Caco-2 (cell line): ENCODE measurements around the gene C2orf49. TPM values are rescaled to one million over a fixed set of nuclear protein-coding genes. Genes with fewer than 3 reads are reported as not detected.

Source experiments
- BruUV-seq: library from RNA; stranded (reverse); fragments of 400-500 nt; replicated peaks from 2 replicates; lab custom pipeline; 2021; lab: Mats Ljungman, UMichigan
- CTCF ChIA-PET: fragments of 300-600 bp; sonication (Branson Sonifier 250); formaldehyde crosslinking; loops from one replicate; lab custom pipeline; 2022; ENCODE audit warnings: antibody characterized with exemption; lab: Charles Lee
- POLR2A ChIA-PET: fragments of 300-600 bp; sonication (Branson Sonifier 250); formaldehyde crosslinking; loops from one replicate; lab custom pipeline; 2022; ENCODE audit warnings: antibody characterized with exemption; lab: Charles Lee
- DNase-seq, 2 experiments: peaks; one replicate each; pipeline versions ENCODE4 v3.0.0 to v3.0.0-alpha.2; 2020 to 2022
- H3K27me3 ChIP-seq: replicated peaks from 2 replicates; pipeline ENCODE4 v1.6.0; 2011; ENCODE audit warnings: low read length; ENCODE audit not compliant: control insufficient read depth, insufficient read depth
- H3K36me3 ChIP-seq: 2 replicates; pipeline ENCODE4 v1.5.1; 2011; ENCODE audit warnings: low read length; ENCODE audit not compliant: control insufficient read depth, insufficient read depth
- H3K4me1 ChIP-seq: fragments of 250-450 bp; sonication (Bioruptor Pico); 2 replicates; pipeline ENCODE4 v1.5.1; 2020; ENCODE audit warnings: mild to moderate bottlenecking
- H3K4me3 ChIP-seq: 2 replicates; pipeline ENCODE4 v1.5.1; 2011; ENCODE audit warnings: low read depth, mild to moderate bottlenecking, control low read depth, low read length
- H3K9me3 ChIP-seq: fragments of 250-450 bp; sonication (Bioruptor Pico); 2 replicates; pipeline ENCODE4 v1.5.1; 2020; ENCODE audit warnings: mild to moderate bottlenecking, moderate library complexity
- H3K27ac Mint-ChIP-seq: one replicate; pipeline ENCODE4 v1.8.0; 2022; ENCODE audit warnings: mixed read lengths; ENCODE audit not compliant: unreplicated experiment
- H3K27me3 Mint-ChIP-seq: one replicate; pipeline ENCODE4 v1.8.0; 2022; ENCODE audit warnings: mixed read lengths; ENCODE audit not compliant: insufficient read depth, unreplicated experiment
- H3K36me3 Mint-ChIP-seq: one replicate; pipeline ENCODE4 v1.8.0; 2022; ENCODE audit warnings: mild to moderate bottlenecking, mixed read lengths; ENCODE audit not compliant: insufficient read depth, unreplicated experiment
- H3K4me1 Mint-ChIP-seq: one replicate; pipeline ENCODE4 v1.8.0; 2022; ENCODE audit warnings: low read depth, mixed read lengths; ENCODE audit not compliant: unreplicated experiment
- H3K4me3 Mint-ChIP-seq: one replicate; pipeline ENCODE4 v1.8.0; 2022; ENCODE audit warnings: mild to moderate bottlenecking, moderate library complexity, mixed read lengths; ENCODE audit not compliant: unreplicated experiment
- H3K9me3 Mint-ChIP-seq: one replicate; pipeline ENCODE4 v1.8.0; 2022; ENCODE audit warnings: mixed read lengths; ENCODE audit not compliant: unreplicated experiment
- intact Hi-C: fragments of 100-400 bp; cut with micrococcal nuclease; formaldehyde crosslinking; loops from one replicate; pipeline ENCODE4 v1.10.0; 2022; ENCODE audit not compliant: unreplicated experiment
- total RNA-seq: library from RNA; stranded (reverse); gene quantifications from 2 replicates; pipeline ENCODE4 v1.2.3, GENCODE V29; 2022
- TF ChIP-seq, protein P1 (sequence below), 2 experiments: fragments of 200-600 bp in 1 of 2; IDR thresholded peaks; 1 replicate in 1 of 2; 2 replicates in 1 of 2; pipeline versions ENCODE4 v1.5.1 to v1.8.0; 2011 to 2022; ENCODE audit warnings: antibody characterized with exemption in 1 of 2, control low read depth in 1 of 2, inconsistent platforms in 1 of 2, low read depth in 1 of 2, low read length in 1 of 2, mild to moderate bottlenecking in 1 of 2, moderate library complexity in 1 of 2; ENCODE audit not compliant: insufficient read depth in 1 of 2, severe bottlenecking in 1 of 2, unreplicated experiment in 1 of 2

C2orf49 gene
- total RNA-seq, 1 experiment from 2014 or later: 24.8 TPM

DNA sequence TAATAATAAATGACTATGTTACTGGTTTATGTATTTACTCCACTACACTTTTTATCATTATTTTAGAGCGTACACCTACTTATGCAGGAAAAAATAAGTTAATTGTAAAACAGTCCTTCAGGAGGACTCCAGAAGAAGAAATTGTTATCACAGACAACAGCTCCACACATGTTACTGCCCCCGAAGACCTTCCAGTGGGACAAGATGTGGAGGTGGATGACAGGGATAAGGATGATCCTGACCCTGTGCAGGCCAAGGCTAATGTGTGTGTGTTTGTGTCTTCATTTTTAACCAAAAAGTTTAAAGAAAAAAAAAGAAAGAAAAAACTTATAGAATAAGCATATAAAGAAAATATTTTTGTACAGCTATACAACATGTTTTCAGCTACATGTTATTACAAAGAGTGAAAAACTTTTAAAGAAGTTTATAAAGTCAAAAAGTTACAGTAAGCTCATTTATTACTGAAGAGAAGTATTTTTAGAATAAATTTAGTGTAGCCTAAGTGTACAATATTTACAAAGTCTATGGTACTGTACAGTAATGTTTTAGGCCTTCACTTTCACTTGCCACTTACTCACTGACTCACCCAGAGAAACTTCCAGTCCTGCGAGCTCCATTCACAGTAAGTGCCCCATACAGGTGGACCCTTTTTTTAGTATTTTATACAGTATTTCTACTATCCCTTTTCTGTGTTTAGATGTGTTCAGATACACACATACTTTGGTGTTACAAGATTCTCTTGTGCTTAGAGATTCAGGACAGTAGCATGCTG is 15.3 kb upstream of the C2orf49 start:
- H3K9me3 Mint-ChIP-seq: no peaks in the 10 kb centered on the region
- intact Hi-C loops: no loop called here
- no peaks in the 10 kb centered on the region for H3K9me3 ChIP-seq
- no TSS peak for BruUV-seq
- TF ChIP-seq, protein P1, sequence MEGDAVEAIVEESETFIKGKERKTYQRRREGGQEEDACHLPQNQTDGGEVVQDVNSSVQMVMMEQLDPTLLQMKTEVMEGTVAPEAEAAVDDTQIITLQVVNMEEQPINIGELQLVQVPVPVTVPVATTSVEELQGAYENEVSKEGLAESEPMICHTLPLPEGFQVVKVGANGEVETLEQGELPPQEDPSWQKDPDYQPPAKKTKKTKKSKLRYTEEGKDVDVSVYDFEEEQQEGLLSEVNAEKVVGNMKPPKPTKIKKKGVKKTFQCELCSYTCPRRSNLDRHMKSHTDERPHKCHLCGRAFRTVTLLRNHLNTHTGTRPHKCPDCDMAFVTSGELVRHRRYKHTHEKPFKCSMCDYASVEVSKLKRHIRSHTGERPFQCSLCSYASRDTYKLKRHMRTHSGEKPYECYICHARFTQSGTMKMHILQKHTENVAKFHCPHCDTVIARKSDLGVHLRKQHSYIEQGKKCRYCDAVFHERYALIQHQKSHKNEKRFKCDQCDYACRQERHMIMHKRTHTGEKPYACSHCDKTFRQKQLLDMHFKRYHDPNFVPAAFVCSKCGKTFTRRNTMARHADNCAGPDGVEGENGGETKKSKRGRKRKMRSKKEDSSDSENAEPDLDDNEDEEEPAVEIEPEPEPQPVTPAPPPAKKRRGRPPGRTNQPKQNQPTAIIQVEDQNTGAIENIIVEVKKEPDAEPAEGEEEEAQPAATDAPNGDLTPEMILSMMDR (IDR thresholded peaks at IDR 0.05; ENCODE audit: insufficient read depth in 1 of 2, low read depth in 1 of 2, low read length in 1 of 2, severe bottlenecking in 1 of 2, unreplicated experiment in 1 of 2): no peak
- DNase-seq: no peak
- no peaks in the 10 kb centered on the region for H3K36me3 ChIP-seq
- CTCF ChIA-PET: interaction anchor here (0.6 to 1.0 kb wide), 2 partner anchors 9 to 20 kb away, joined by 3 to 7 read pairs; no protein-coding TSS in a partner anchor
- no peaks in the 10 kb centered on the region for H3K27me3 Mint-ChIP-seq
- H3K4me3 Mint-ChIP-seq: no peak overlapping the region
- no peak overlapping the region for H3K4me3 ChIP-seq
- H3K36me3 Mint-ChIP-seq: no peaks in the 10 kb centered on the region
- H3K4me1 ChIP-seq: 0 out of 2 replicates have a peak, but pooled peaks cover 4% of the 10 kb centered on the region
- H3K4me1 Mint-ChIP-seq: peaks cover 16% of the 10 kb centered on the region
- POLR2A ChIA-PET: no interaction called here
- no peak overlapping the region for H3K27ac Mint-ChIP-seq
- H3K27me3 ChIP-seq: no peaks in the 10 kb centered on the region

DNA sequence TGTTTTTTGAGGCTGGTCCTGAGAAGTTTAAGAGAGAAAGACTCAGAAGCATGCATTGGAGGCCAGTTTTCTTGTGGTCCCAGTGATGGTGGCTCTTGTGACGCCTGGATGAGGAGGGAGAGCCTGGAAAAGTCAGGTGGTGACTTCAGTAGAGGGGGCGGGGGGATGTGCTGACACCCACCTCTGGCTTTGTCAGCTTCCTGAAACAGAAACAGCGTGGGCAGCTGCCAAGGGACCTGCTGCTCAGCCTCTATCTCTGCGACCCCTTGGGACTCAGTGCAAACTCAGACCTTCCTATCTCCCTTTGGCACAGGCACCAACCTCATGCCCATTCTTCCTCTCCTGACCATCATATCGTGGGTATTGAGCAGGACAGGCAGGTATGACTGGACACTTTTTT is 14.2 kb upstream of the C2orf49 start:
- H3K9me3 Mint-ChIP-seq: no peaks in the 10 kb centered on the region
- no peak overlapping the region for H3K4me3 ChIP-seq
- no peak overlapping the region for H3K27ac Mint-ChIP-seq
- TF ChIP-seq, protein P1 (IDR thresholded peaks at IDR 0.05; ENCODE audit: insufficient read depth in 1 of 2, low read depth in 1 of 2, low read length in 1 of 2, severe bottlenecking in 1 of 2, unreplicated experiment in 1 of 2): no peak
- H3K27me3 ChIP-seq: no peaks in the 10 kb centered on the region
- ChIA-PET CTCF (no interaction called here), POLR2A (no interaction called here)
- H3K27me3 Mint-ChIP-seq: no peaks in the 10 kb centered on the region
- H3K4me3 Mint-ChIP-seq: no peak overlapping the region
- H3K4me1 Mint-ChIP-seq: peaks cover 16% of the 10 kb centered on the region
- DNase-seq: no peak
- 0 out of 2 replicates have a peak, but pooled peaks cover 4% of the 10 kb centered on the region for H3K4me1 ChIP-seq
- H3K9me3 ChIP-seq: no peaks in the 10 kb centered on the region
- intact Hi-C loops: no loop called here
- H3K36me3 ChIP-seq: no peaks in the 10 kb centered on the region
- BruUV-seq: no TSS peak
- no peaks in the 10 kb centered on the region for H3K36me3 Mint-ChIP-seq

DNA sequence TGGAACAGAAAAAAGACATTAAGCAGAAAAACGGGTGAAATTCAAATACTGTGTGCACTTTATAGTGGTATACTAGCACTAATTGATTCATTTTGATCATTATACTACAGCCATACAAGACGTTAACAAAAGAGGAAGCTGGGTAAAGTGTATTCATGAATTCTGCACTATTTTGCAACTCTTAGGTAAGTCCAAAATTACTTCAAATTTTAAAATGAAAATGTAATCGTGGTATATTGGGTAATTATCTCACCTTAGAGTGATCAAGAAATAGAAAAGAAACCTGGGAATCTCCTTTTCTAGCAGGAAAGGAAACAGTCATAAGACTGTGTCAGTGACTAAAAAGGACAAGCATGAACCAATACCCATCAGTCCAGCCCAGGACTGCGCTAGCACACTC is 13.2 kb upstream of the C2orf49 start:
- POLR2A ChIA-PET: no interaction called here
- CTCF ChIA-PET: no interaction called here
- no peaks in the 10 kb centered on the region for H3K27me3 Mint-ChIP-seq
- intact Hi-C loops: no loop called here
- no peak for DNase-seq
- H3K9me3 Mint-ChIP-seq: no peaks in the 10 kb centered on the region
- Histone ChIP-seq H3K27me3 (no peaks in the 10 kb centered on the region), H3K36me3 (no peaks in the 10 kb centered on the region), H3K4me1 (0 out of 2 replicates have a peak, but pooled peaks cover 8% of the 10 kb centered on the region), H3K4me3 (no peak overlapping the region), H3K9me3 (no peaks in the 10 kb centered on the region)
- TF ChIP-seq, protein P1 (IDR thresholded peaks at IDR 0.05; ENCODE audit: insufficient read depth in 1 of 2, low read depth in 1 of 2, low read length in 1 of 2, severe bottlenecking in 1 of 2, unreplicated experiment in 1 of 2): no peak
- no peak overlapping the region for H3K27ac Mint-ChIP-seq
- no TSS peak for BruUV-seq
- H3K4me1 Mint-ChIP-seq: peaks cover 24% of the 10 kb centered on the region
- H3K36me3 Mint-ChIP-seq: no peaks in the 10 kb centered on the region
- no peak overlapping the region for H3K4me3 Mint-ChIP-seq
